WERI-Rb-1 (cell line): ENCODE results near the gene GRIK3.

Source experiments
- DNase-seq: peaks from one replicate; pipeline ENCODE4 v3.0.0-alpha.2; 2020
- H3K27ac ChIP-seq: fragments of 250-450 bp; sonication (Bioruptor Pico); 2 replicates; pipeline ENCODE4 v1.5.1; 2020; ENCODE audit warnings: mild to moderate bottlenecking, moderate library complexity
- H3K27me3 ChIP-seq: fragments of 250-450 bp; sonication (Bioruptor Pico); 2 replicates; pipeline ENCODE4 v1.5.1; 2021; ENCODE audit warnings: mild to moderate bottlenecking, low read depth, moderate library complexity; ENCODE audit not compliant: insufficient read depth, severe bottlenecking
- H3K36me3 ChIP-seq: fragments of 250-450 bp; sonication (Bioruptor Pico); 2 replicates; pipeline ENCODE4 v1.5.1; 2020; ENCODE audit warnings: mild to moderate bottlenecking, moderate library complexity
- H3K4me3 ChIP-seq: 2 replicates; pipeline ENCODE4 v1.5.1; 2011; ENCODE audit warnings: low read depth, mild to moderate bottlenecking, control low read depth, low read length
- H3K9me3 ChIP-seq: fragments of 250-450 bp; sonication (Bioruptor Pico); 2 replicates; pipeline ENCODE4 v1.5.1; 2021; ENCODE audit warnings: mild to moderate bottlenecking, moderate library complexity; ENCODE audit not compliant: severe bottlenecking
- CTCF ChIP-seq: IDR thresholded peaks from 2 replicates; pipeline ENCODE4 v1.5.1; 2011; ENCODE audit warnings: low read depth, mild to moderate bottlenecking, control low read depth, inconsistent platforms, low read length

GRIK3 gene

GRCh38 chr1:36766481-36766880 lies 267.8 kb downstream of the GRIK3 start:
- Histone ChIP-seq H3K4me3 (no peak overlapping the region), H3K27me3 (no peaks in the 10 kb centered on the region), H3K27ac (peak overlapping the region; percentile 88), H3K9me3 (no peaks in the 10 kb centered on the region), H3K36me3 (no peaks in the 10 kb centered on the region)
- DNase-seq = no peak
- no peak for TF ChIP-seq CTCF

GRCh38 chr1:36765785-36766300 lies 268.5 kb downstream of the GRIK3 start:
- no peak for TF ChIP-seq CTCF
- Histone ChIP-seq H3K4me3 (no peak overlapping the region), H3K27ac (peak overlapping the region; percentile 88), H3K9me3 (no peaks in the 10 kb centered on the region), H3K27me3 (no peaks in the 10 kb centered on the region), H3K36me3 (no peaks in the 10 kb centered on the region)
- DNase-seq = peak; percentile 8

- H3K4me3 ChIP-seq = no peak overlapping the region
- peaks cover 3% of the 10 kb centered on the region for H3K9me3 ChIP-seq
- DNase-seq = peak; percentile 95
- peak overlapping the region; percentile 91 for H3K27ac ChIP-seq
- H3K36me3 ChIP-seq = no peaks in the 10 kb centered on the region
- no peak for TF ChIP-seq CTCF
- H3K27me3 ChIP-seq = no peaks in the 10 kb centered on the region
Observed at GRCh38 chr1:36764798-36765197, 269.5 kb downstream of the GRIK3 start.

GRCh38 chr1:36763771-36764170 lies 270.5 kb downstream of the GRIK3 start:
- Histone ChIP-seq H3K9me3 (peaks cover 7% of the 10 kb centered on the region), H3K4me3 (no peak overlapping the region), H3K36me3 (no peaks in the 10 kb centered on the region), H3K27me3 (no peaks in the 10 kb centered on the region), H3K27ac (peak overlapping the region; percentile 91)
- TF ChIP-seq CTCF = no peak
- DNase-seq = peak; percentile 12

- H3K9me3 ChIP-seq = peaks cover 7% of the 10 kb centered on the region
- peak overlapping the region; percentile 45 for H3K27ac ChIP-seq
- no peak for TF ChIP-seq CTCF
- H3K36me3 ChIP-seq = no peaks in the 10 kb centered on the region
- no peak for DNase-seq
- no peak overlapping the region for H3K4me3 ChIP-seq
- no peaks in the 10 kb centered on the region for H3K27me3 ChIP-seq
Observed at GRCh38 chr1:36762174-36762573, 272.1 kb downstream of the GRIK3 start.

GRCh38 chr1:36761113-36761512 lies 273.2 kb downstream of the GRIK3 start:
- no peak for TF ChIP-seq CTCF
- H3K4me3 ChIP-seq = no peak overlapping the region

More at GRCh38 chr1:36761113-36761512, 273.2 kb downstream of the GRIK3 start:
- Histone ChIP-seq H3K36me3 (no peaks in the 10 kb centered on the region), H3K27ac (no peak overlapping the region), H3K27me3 (no peaks in the 10 kb centered on the region), H3K9me3 (peaks cover 7% of the 10 kb centered on the region)
- peak; percentile 0 for DNase-seq
